Neural progenitor cell (in vitro differentiated cells): ENCODE results near the gene CUEDC1. TPM values are rescaled to one million over a fixed set of nuclear protein-coding genes. Genes with fewer than 3 reads are reported as not detected.

Experiments used
- DNase-seq: peaks from one replicate; pipeline ENCODE4 v3.0.0-alpha.2; 2016; ENCODE audit warnings: low spot score
- H2AFZ ChIP-seq: fragments of 200-600 bp; sonication (generic); replicated peaks from 2 replicates; pipeline ENCODE4 v1.6.1; 2016; ENCODE audit warnings: antibody characterized with exemption
- H3F3A ChIP-seq: fragments of 200-600 bp; sonication (generic); 2 replicates; pipeline ENCODE4 v1.6.1; 2016; ENCODE audit warnings: antibody characterized with exemption, low read depth
- H3K27ac ChIP-seq: fragments of 200-600 bp; sonication (generic); 2 replicates; pipeline ENCODE4 v1.5.1; 2016; ENCODE audit warnings: mild to moderate bottlenecking
- H3K27me3 ChIP-seq: fragments of 200-600 bp; sonication (generic); 2 replicates; pipeline ENCODE4 v1.6.1; 2016; ENCODE audit warnings: mild to moderate bottlenecking, moderate library complexity
- H3K36me3 ChIP-seq: fragments of 200-600 bp; sonication (generic); 2 replicates; pipeline ENCODE4 v1.5.1; 2016
- H3K4me1 ChIP-seq: fragments of 200-600 bp; sonication (generic); 2 replicates; pipeline ENCODE4 v1.6.1; 2016; ENCODE audit warnings: mixed run types
- H3K4me2 ChIP-seq: fragments of 200-600 bp; sonication (generic); 2 replicates; pipeline ENCODE4 v1.6.1; 2016
- H3K4me3 ChIP-seq: fragments of 200-600 bp; sonication (generic); 2 replicates; pipeline ENCODE4 v1.5.1; 2016
- H3K79me2 ChIP-seq: fragments of 200-600 bp; sonication (generic); 2 replicates; pipeline ENCODE4 v1.6.1; 2016; ENCODE audit warnings: low read depth
- H3K9ac ChIP-seq: fragments of 200-600 bp; sonication (generic); 2 replicates; pipeline ENCODE4 v1.6.1; 2016
- H3K9me3 ChIP-seq: fragments of 200-600 bp; sonication (generic); 2 replicates; pipeline ENCODE4 v1.5.1; 2016; ENCODE audit warnings: low read depth
- H4K20me1 ChIP-seq: fragments of 200-600 bp; sonication (generic); 2 replicates; pipeline ENCODE4 v1.6.1; 2016; ENCODE audit warnings: low read depth
- H3K27ac Mint-ChIP-seq: 3 replicates; pipeline ENCODE4 v1.8.0; 2021; ENCODE audit warnings: mixed read lengths
- H3K27me3 Mint-ChIP-seq: 2 replicates; pipeline ENCODE4 v1.8.0; 2022; ENCODE audit warnings: low read depth, mild to moderate bottlenecking, inconsistent platforms, moderate library complexity, mixed read lengths; ENCODE audit not compliant: insufficient read depth
- H3K36me3 Mint-ChIP-seq: 3 replicates; pipeline ENCODE4 v1.8.0; 2021; ENCODE audit warnings: mixed read lengths
- H3K4me1 Mint-ChIP-seq: 3 replicates; pipeline ENCODE4 v1.8.0; 2021; ENCODE audit warnings: mixed read lengths
- H3K4me3 Mint-ChIP-seq: 3 replicates; pipeline ENCODE4 v1.8.0; 2021; ENCODE audit warnings: mild to moderate bottlenecking, moderate library complexity, mixed read lengths
- H3K9me3 Mint-ChIP-seq: 3 replicates; pipeline ENCODE4 v1.8.0; 2020; ENCODE audit warnings: mixed read lengths
- CTCF ChIP-seq: fragments of 200-600 bp; sonication (generic); IDR thresholded peaks from 2 replicates; pipeline ENCODE4 v1.5.1; 2017; ENCODE audit warnings: antibody characterized with exemption, mild to moderate bottlenecking
- EZH2 ChIP-seq: fragments of 200-600 bp; sonication (generic); IDR thresholded peaks from 2 replicates; pipeline ENCODE4 v1.6.1; 2017; ENCODE audit warnings: antibody characterized with exemption, mild to moderate bottlenecking, moderate library complexity
- EZH2phosphoT487 ChIP-seq: fragments of 200-600 bp; sonication (generic); IDR thresholded peaks from 2 replicates; pipeline ENCODE4 v1.6.1; 2017; ENCODE audit warnings: antibody characterized with exemption
- total RNA-seq: library from RNA; depleted of rRNA; stranded (reverse); fragments of >200 nt; gene quantifications from 2 replicates; pipeline ENCODE4 v1.2.3, GENCODE V29; 2015; ENCODE audit warnings: low replicate concordance

CUEDC1 gene
- total RNA-seq, 1 donor from 2014 or later = 8.8 TPM

GRCh38 chr17:57862694-57863667 lies 92.2 kb downstream of the CUEDC1 start:
- H3K4me1 ChIP-seq = peaks cover 22% of the 10 kb centered on the region
- peaks cover 8% of the 10 kb centered on the region for H4K20me1 ChIP-seq
- no peak overlapping the region for H2AFZ ChIP-seq
- H3K4me3 Mint-ChIP-seq = peak overlapping the region; percentile 62
- H3K9ac ChIP-seq = no peak overlapping the region
- peak overlapping the region; percentile 93 for H3K4me2 ChIP-seq
- H3K27ac ChIP-seq = no peak overlapping the region
- peak overlapping the region; percentile 54 for H3K4me3 ChIP-seq
- H3K36me3 Mint-ChIP-seq = peaks cover 24% of the 10 kb centered on the region
- peaks cover 20% of the 10 kb centered on the region for H3K27me3 Mint-ChIP-seq
- no peak overlapping the region for H3K27ac Mint-ChIP-seq
- H3K9me3 Mint-ChIP-seq = no peaks in the 10 kb centered on the region
- no peaks in the 10 kb centered on the region for H3K79me2 ChIP-seq
- H3K27me3 ChIP-seq = peaks cover 55% of the 10 kb centered on the region
- H3K4me1 Mint-ChIP-seq = peaks cover 57% of the 10 kb centered on the region
- no peaks in the 10 kb centered on the region for H3K36me3 ChIP-seq
- H3K9me3 ChIP-seq = no peaks in the 10 kb centered on the region
- DNase-seq = no peak
- peaks cover 21% of the 10 kb centered on the region for H3F3A ChIP-seq
- TF ChIP-seq CTCF = no peak
- TF ChIP-seq EZH2 = no peak
- TF ChIP-seq EZH2phosphoT487 = no peak

- H3K27me3 ChIP-seq = peaks cover 55% of the 10 kb centered on the region
- Mint-ChIP-seq H3K27ac (no peak overlapping the region), H3K27me3 (peaks cover 17% of the 10 kb centered on the region), H3K4me3 (peak overlapping the region; percentile 71), H3K36me3 (peaks cover 17% of the 10 kb centered on the region), H3K4me1 (peaks cover 57% of the 10 kb centered on the region), H3K9me3 (no peaks in the 10 kb centered on the region)
- H2AFZ ChIP-seq = peak overlapping the region; percentile 27
- H3F3A ChIP-seq = peaks cover 21% of the 10 kb centered on the region
- peaks cover 22% of the 10 kb centered on the region for H3K4me1 ChIP-seq
- H3K27ac ChIP-seq = no peak overlapping the region
- H3K9me3 ChIP-seq = no peaks in the 10 kb centered on the region
- H4K20me1 ChIP-seq = peaks cover 8% of the 10 kb centered on the region
- peak overlapping the region; percentile 93 for H3K4me2 ChIP-seq
- H3K79me2 ChIP-seq = no peaks in the 10 kb centered on the region
- no peaks in the 10 kb centered on the region for H3K36me3 ChIP-seq
- no peak overlapping the region for H3K9ac ChIP-seq
- TF ChIP-seq EZH2phosphoT487 = peak; percentile 77
- peak; percentile 59 for TF ChIP-seq EZH2
- TF ChIP-seq CTCF = no peak
- DNase-seq = peak; percentile 68
- peak overlapping the region; percentile 54 for H3K4me3 ChIP-seq
Measured at GRCh38 chr17:57861790-57862693, 93.2 kb downstream of the CUEDC1 start.

DNA sequence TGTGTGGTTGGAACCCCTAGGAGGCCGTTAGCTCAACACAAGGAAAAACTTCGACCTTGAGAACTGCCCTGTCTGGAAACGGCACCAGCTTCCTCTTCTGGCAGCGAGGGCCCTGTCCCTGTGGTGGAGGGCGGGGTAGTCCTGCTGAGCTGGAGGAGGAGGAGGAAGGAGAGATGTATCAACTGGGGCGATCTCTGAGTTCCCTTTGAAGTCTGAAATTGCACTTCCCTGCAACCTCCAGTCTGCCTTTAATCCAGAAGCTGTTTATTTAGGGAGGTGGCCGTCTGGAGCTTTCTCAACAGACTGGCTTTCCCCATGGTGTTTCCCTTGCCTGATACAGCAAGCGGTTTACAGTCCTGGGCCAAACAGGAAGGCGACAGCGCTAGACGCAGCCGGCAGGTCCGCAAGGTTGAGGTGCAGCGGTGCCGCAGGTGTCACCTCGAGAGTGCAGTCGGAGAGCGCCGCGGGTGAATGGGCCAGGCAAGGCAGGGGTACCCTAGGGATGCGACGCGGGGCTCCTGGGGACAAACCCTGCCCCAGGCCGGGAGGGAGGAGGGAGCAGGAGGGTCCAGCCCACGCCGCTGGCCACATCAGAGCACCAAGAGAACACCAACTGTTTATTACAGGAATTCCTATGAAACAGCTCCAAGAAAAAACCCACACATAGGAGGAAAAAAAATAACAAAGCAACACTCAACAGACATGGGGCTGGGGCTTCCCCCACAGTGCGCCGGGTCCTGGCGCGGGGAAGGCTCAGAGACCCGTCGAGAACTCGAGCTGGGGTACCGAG lies 94.0 kb downstream of the CUEDC1 start:
- Mint-ChIP-seq H3K27ac (peak overlapping the region; percentile 70), H3K27me3 (peaks cover 21% of the 10 kb centered on the region), H3K36me3 (peaks cover 17% of the 10 kb centered on the region), H3K4me3 (peak overlapping the region; percentile 77), H3K4me1 (peaks cover 57% of the 10 kb centered on the region), H3K9me3 (no peaks in the 10 kb centered on the region)
- no peak overlapping the region for H3K9ac ChIP-seq
- no peak overlapping the region for H3K27ac ChIP-seq
- H2AFZ ChIP-seq = peak overlapping the region; percentile 27
- peak; percentile 41 for DNase-seq
- H3K4me1 ChIP-seq = peaks cover 22% of the 10 kb centered on the region
- H3K36me3 ChIP-seq = no peaks in the 10 kb centered on the region
- TF ChIP-seq EZH2phosphoT487 (no peak), CTCF (no peak), EZH2 (peak; percentile 76)
- H4K20me1 ChIP-seq = peaks cover 8% of the 10 kb centered on the region
- H3K4me3 ChIP-seq = peak overlapping the region; percentile 54
- peak overlapping the region; percentile 93 for H3K4me2 ChIP-seq
- H3K79me2 ChIP-seq = no peaks in the 10 kb centered on the region
- no peaks in the 10 kb centered on the region for H3K9me3 ChIP-seq
- peaks cover 21% of the 10 kb centered on the region for H3F3A ChIP-seq
- H3K27me3 ChIP-seq = peaks cover 55% of the 10 kb centered on the region
